Pancreas (tissue), 10 donors: ENCODE data around the gene RREB1. TPM values are rescaled to one million over a fixed set of nuclear protein-coding genes. Genes with fewer than 3 reads are reported as not detected.

Source experiments
- ATAC-seq, 4 donors: fragments of 200-7000 bp; cut with Tn5 transposase; one replicate each; pipeline versions ENCODE4 v1.8.0 to v1.9.1; 2020; ENCODE audit warnings: mild to moderate bottlenecking in 4 of 4, moderate library complexity in 4 of 4
- DNase-seq, 6 donors: peaks; one replicate each; pipeline ENCODE4 v3.0.0-alpha.2; 2020
- FAIRE-seq: peaks from 2 replicates; lab custom pipeline; 2012; peaks lifted over from hg19 to GRCh38; lab: Jason Lieb, UNC
- H3K27ac ChIP-seq, 4 donors: fragments of 200-600 bp; sonication (generic); 1 replicate in 3 of 4; 2 replicates in 1 of 4; pipeline versions ENCODE4 v1.5.0 to v1.8.0; 2020
- H3K27me3 ChIP-seq, 4 donors: fragments of 200-600 bp; one replicate each; pipeline ENCODE4 v1.8.0; 2021
- H3K36me3 ChIP-seq, 3 donors: fragments of 200-600 bp; sonication (generic) in 1 of 3; one replicate each; pipeline versions ENCODE4 v1.5.0 to v1.8.0; 2020 to 2021
- H3K4me1 ChIP-seq, 3 donors: fragments of 200-600 bp; one replicate each; pipeline ENCODE4 v1.8.0; 2021
- H3K4me3 ChIP-seq, 4 donors: fragments of 200-600 bp; sonication (generic) in 2 of 4; one replicate each; pipeline versions ENCODE4 v1.5.0 to v1.8.0; 2020 to 2021
- H3K9me3 ChIP-seq, 4 donors: fragments of 200-600 bp; one replicate each; pipeline ENCODE4 v1.8.0; 2021
- WGBS, 2 donors: extraction: QIAGEN DNeasy Blood & Tissue Kit; methylation state at CpG; one replicate each; pipeline ENCODE4 v1.1.7; 2013; 5-methylcytosine and 5-hydroxymethylcytosine counted together
- intact Hi-C, 3 donors: fragments of 100-400 bp; cut with DNase I; formaldehyde crosslinking; loops; one replicate each; pipeline versions ENCODE4 v1.11.1 to v1.14.2; 2022
- polyA plus RNA-seq, 2 donors: library from polyadenylated mRNA; stranded (reverse); fragments of 200-250 nt; gene quantifications; one replicate each; pipeline ENCODE4 v1.2.3, GENCODE V29; 2013
- total RNA-seq, 6 donors: library from RNA; stranded (reverse); fragmentation: NEBNext Ultra II Directional in 4 of 6; extraction: Animal tissue kit (Norgen Biotek cat#: 25700) in 4 of 6; gene quantifications; one replicate each; pipeline versions ENCODE4 v1.2.1 to v1.2.4, GENCODE V29; 2021 to 2023
- TF ChIP-seq, protein P1 (sequence below), 4 donors: fragments of 200-600 bp; sonication (generic) in 3 of 4; IDR thresholded peaks; one replicate each; pipeline versions ENCODE4 v1.5.0 to v1.8.0; 2021; ENCODE audit warnings: antibody characterized with exemption in 4 of 4
- donor health status: healthy with polysubstance abuse.
- donor health status: DM: no; HTN: no; CAD: no; lungs with moderate emphysema.
- donor health status: DM: no; HTN: no; CAD: no.
- donor health status: control.
- donor health status: control.
- donor health status: Bipolar disorder and iron deficiency.
- donor health status: DM: yes; HTN: yes; CAD: no.
- donor health status: DM: no; HTN: no; CAD: no.
- donor health status: DM: no; HTN: no; CAD: no.
- donor health status: DM: yes; HTN: yes; CAD: no.

RREB1 gene
- total and polyA plus RNA-seq, 8 donors = 8.9 to 45.3 (median 29.1) TPM

DNA sequence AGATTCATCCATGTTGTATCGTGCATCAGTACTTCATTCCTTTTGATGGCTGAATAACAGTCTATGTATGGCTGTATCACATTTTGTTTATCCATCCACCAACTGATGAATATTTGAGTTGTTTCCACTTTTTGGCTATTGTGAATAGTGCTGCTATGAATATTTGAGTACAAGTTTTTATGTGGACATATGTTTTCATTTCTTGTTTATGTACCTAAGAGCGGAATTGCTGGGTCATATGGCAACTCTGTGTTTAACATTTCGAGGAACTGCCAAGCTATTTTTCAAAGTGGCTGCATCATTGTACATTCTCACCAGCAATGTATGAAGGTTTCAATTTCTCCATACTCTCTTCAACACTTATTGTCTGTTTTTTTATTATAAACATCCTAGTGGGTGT lies 3.0 kb upstream of the RREB1 start:
- no peak for FAIRE-seq
- intact Hi-C loops = no loop called here
- no peaks in the 10 kb centered on the region for H3K9me3 ChIP-seq

DNA sequence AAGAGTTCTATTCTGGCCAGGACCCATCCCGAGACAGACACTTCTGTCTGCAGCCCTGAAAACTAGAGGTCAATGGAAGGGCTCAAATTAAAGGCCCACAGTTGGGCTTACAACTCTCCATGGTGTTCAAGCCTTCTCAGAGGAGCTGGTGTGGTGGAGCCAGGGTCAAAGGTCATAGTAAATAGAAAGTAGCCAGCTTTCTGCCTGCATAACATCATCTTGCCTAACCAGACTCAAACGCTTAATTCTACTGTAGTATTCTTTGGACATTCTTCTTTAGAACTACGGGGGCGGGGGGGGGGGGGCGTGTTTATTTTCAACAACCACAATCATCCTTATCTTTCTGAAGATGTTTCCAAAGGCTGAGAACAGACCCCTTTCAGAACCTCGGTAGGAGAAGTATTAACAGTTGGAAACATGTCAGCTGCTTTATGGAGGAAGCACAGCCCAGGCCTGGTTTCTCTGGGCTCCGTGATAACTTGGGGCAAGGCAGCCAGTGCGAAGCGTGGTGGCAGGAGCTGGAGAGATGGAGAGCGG lies 1.5 kb upstream of the RREB1 start:
- WGBS, 2 donors = 42 to 46% methylated on average over 10 of the region's 10 CpGs
- no peaks in the 10 kb centered on the region for H3K27me3 ChIP-seq
- H3K9me3 ChIP-seq = no peaks in the 10 kb centered on the region
- DNase-seq (no peak), ATAC-seq (peak in 2 of 4 donors; percentile 2 to 8), FAIRE-seq (no peak)
- intact Hi-C loops = no loop called here
- TF ChIP-seq, protein P1, sequence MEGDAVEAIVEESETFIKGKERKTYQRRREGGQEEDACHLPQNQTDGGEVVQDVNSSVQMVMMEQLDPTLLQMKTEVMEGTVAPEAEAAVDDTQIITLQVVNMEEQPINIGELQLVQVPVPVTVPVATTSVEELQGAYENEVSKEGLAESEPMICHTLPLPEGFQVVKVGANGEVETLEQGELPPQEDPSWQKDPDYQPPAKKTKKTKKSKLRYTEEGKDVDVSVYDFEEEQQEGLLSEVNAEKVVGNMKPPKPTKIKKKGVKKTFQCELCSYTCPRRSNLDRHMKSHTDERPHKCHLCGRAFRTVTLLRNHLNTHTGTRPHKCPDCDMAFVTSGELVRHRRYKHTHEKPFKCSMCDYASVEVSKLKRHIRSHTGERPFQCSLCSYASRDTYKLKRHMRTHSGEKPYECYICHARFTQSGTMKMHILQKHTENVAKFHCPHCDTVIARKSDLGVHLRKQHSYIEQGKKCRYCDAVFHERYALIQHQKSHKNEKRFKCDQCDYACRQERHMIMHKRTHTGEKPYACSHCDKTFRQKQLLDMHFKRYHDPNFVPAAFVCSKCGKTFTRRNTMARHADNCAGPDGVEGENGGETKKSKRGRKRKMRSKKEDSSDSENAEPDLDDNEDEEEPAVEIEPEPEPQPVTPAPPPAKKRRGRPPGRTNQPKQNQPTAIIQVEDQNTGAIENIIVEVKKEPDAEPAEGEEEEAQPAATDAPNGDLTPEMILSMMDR (IDR thresholded peaks at IDR 0.05) = no peak
- no peaks in the 10 kb centered on the region for H3K36me3 ChIP-seq
- no peak overlapping the region for H3K4me3 ChIP-seq
- H3K27ac ChIP-seq = peak overlapping the region in 3 of 4 donors; percentile 82 to 93 (median 91)
- H3K4me1 ChIP-seq = peaks cover 7 to 24% (median 11%) of the 10 kb centered on the region in 3 donors

More for the DNA sequence above, 3.0 kb upstream of the RREB1 start:
- Histone ChIP-seq H3K27ac (no peak overlapping the region), H3K27me3 (no peaks in the 10 kb centered on the region), H3K4me3 (no peak overlapping the region), H3K36me3 (no peaks in the 10 kb centered on the region), H3K4me1 (peaks cover 0 to 13% (median 3%) of the 10 kb centered on the region in 3 donors)
- TF ChIP-seq, protein P1 (IDR thresholded peaks at IDR 0.05) = no peak
- whole genome bisulfite sequencing, 2 donors = 97% methylated on average over 3 of the region's 3 CpGs
- DNase-seq (no peak), ATAC-seq (no peak)

DNA sequence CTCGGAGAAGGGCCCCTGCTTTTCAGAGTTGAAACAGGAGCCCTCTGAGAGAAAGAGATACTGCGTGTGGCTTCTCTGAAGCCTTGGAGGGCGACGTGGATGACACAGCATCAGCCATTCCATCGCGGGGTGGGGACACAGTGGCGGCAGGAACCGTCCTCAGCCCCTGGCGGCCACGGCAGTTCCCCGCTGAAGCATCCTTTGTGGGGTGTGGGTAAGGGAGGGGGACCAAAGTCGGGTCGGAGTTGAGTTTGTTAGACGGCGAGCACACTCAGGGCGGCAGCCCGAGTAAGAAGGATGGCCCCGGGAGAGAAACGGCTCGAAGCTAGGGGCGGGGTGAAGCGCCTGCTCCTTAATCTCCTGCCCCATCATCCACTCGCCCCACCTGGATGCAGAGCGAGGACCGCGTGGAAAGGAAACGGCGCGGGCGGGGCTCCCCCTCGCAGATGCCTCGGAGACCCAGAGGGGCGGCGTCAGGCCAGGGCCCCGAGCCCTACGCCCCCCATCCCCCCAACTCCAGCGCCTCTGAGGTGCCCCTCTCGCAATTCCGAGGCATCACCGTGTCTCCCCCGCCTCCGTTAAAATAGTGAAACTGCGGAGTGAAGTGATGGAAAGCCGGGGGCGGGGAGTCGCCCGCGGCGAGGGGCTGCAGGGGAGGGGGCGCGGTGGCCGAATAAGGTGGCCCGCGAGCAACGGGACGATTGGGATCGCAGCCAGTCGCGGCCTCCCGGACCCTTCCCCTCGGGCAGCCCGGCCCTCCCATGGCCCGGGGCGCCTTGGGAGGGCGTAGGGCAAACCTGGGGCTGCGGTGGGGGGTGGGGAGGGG lies 796 bp upstream of the RREB1 start:
- no peaks in the 10 kb centered on the region for H3K9me3 ChIP-seq
- H3K27ac ChIP-seq = peak overlapping the region; percentile 82 to 93 (median 88)
- WGBS, 2 donors = 14 to 20% methylated on average over 44 to 66 of the region's 66 CpGs
- intact Hi-C loops = no loop called here
- H3K36me3 ChIP-seq = no peaks in the 10 kb centered on the region
- DNase-seq (peak; percentile 25 to 75 (median 40)), FAIRE-seq (no peak), ATAC-seq (peak; percentile 5 to 33 (median 8))
- peaks cover 8 to 27% (median 11%) of the 10 kb centered on the region in 3 donors for H3K4me1 ChIP-seq
- peak overlapping the region; percentile 64 to 95 (median 86) for H3K4me3 ChIP-seq
- H3K27me3 ChIP-seq = no peaks in the 10 kb centered on the region
- TF ChIP-seq, protein P1 (IDR thresholded peaks at IDR 0.05) = no peak

DNA sequence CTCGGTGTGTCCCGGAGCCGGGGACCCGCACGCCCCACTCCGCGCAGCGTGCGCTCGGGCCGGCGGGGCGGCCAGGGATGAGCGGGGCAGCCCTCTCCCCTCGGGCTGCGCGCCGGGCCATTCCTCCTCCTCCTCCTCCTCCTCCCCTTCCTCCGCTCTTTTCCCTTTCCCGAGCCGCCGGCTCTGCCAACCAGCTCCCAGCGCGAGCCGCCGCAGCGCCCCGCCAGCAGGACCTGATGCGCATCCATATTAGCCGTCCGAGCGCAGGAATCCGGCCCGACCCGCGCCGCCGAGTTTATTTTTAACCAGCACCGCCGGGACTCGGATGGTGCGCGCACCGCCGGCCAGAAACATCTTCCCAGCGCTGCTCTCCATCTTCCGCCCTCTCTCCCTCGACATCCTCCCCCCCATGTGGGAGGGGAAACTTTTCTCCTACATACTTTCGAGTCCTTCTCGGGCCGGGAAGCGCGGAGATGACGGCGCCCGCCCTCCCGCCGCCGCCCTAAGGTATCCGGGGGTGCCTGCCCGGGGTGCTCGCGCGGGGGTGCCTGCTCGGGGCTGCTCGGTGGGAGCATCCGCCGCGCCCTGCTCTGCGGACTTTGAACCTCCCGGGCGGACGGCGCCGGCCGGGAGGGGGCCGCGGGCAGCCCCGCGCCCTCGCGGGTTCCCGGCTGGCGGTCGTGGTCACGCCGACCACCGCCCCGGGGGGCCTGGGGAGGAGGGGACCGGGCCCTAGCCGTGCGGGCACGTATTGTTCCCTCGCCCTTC lies 619 bp downstream of the RREB1 start:
- TF ChIP-seq, protein P1 (IDR thresholded peaks at IDR 0.05) = no peak
- Histone ChIP-seq H3K27ac (peak overlapping the region; percentile 82 to 93 (median 88)), H3K27me3 (no peaks in the 10 kb centered on the region), H3K36me3 (no peaks in the 10 kb centered on the region), H3K4me3 (peak overlapping the region; percentile 64 to 95 (median 86)), H3K4me1 (peaks cover 11 to 38% (median 16%) of the 10 kb centered on the region in 3 donors), H3K9me3 (no peaks in the 10 kb centered on the region)
- intact Hi-C loops = no loop called here
- WGBS, 2 donors = 0 to 1% methylated on average over 53 to 94 of the region's 94 CpGs
- FAIRE-seq = no peak
- DNase-seq = peak; percentile 56 to 86 (median 69)
- peak; percentile 38 to 52 (median 40) for ATAC-seq
